ENCODE results near the gene ATP6V1G2. TPM values are rescaled to one million over a fixed set of nuclear protein-coding genes. Genes with fewer than 3 reads are reported as not detected.

The ATP6V1G2 gene
- total RNA-seq, 1 donor from 2014 or later: 6.8 TPM

DNA sequence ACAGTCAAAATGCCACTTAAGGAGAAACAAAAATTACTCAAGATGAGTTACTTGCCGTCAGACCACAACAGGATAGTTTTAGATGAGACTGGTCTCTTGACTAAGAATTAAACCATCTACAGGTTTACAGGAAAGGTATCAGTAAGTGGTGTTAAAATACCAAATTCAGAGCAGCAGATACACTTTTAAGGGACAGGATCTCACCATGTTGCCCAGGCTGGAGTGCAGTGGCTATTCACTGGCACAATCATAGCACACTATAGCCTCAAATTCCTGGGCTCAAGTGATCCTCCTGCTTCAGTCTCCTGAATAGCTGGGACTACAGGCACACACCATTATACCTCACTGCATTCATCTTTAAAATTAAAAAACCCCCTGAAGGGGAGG lies 13.0 kb downstream of the ATP6V1G2 start:
- DNase-seq (ENCODE audit: low spot score): no peak
- peaks cover 4% of the 10 kb centered on the region for H3K4me1 Mint-ChIP-seq
- H3K4me3 Mint-ChIP-seq: no peak overlapping the region
- peaks cover 61% of the 10 kb centered on the region for H3K36me3 Mint-ChIP-seq
- H3K4me3 ChIP-seq: no peak overlapping the region
- peaks cover 98% of the 10 kb centered on the region for H4K20me1 ChIP-seq (ENCODE audit: low read depth)
- no peak overlapping the region for H3K9ac ChIP-seq
- peak overlapping the region; percentile 74 for H3K27ac ChIP-seq
- no peaks in the 10 kb centered on the region for H3K9me3 ChIP-seq (ENCODE audit: low read depth)
- no peaks in the 10 kb centered on the region for H3K27me3 ChIP-seq
- H2AFZ ChIP-seq (replicated peaks): no peak overlapping the region
- H3K36me3 ChIP-seq: peaks cover 36% of the 10 kb centered on the region
- H3K27ac Mint-ChIP-seq: no peak overlapping the region
- peaks cover 4% of the 10 kb centered on the region for H3K27me3 Mint-ChIP-seq (ENCODE audit: insufficient read depth, low read depth)
- H3K79me2 ChIP-seq (ENCODE audit: low read depth): peaks cover 62% of the 10 kb centered on the region
- peaks cover 86% of the 10 kb centered on the region for H3F3A ChIP-seq (ENCODE audit: low read depth)
- H3K4me1 ChIP-seq: no peaks in the 10 kb centered on the region
- H3K4me2 ChIP-seq: no peak overlapping the region
- no peaks in the 10 kb centered on the region for H3K9me3 Mint-ChIP-seq
- TF ChIP-seq, protein P1, sequence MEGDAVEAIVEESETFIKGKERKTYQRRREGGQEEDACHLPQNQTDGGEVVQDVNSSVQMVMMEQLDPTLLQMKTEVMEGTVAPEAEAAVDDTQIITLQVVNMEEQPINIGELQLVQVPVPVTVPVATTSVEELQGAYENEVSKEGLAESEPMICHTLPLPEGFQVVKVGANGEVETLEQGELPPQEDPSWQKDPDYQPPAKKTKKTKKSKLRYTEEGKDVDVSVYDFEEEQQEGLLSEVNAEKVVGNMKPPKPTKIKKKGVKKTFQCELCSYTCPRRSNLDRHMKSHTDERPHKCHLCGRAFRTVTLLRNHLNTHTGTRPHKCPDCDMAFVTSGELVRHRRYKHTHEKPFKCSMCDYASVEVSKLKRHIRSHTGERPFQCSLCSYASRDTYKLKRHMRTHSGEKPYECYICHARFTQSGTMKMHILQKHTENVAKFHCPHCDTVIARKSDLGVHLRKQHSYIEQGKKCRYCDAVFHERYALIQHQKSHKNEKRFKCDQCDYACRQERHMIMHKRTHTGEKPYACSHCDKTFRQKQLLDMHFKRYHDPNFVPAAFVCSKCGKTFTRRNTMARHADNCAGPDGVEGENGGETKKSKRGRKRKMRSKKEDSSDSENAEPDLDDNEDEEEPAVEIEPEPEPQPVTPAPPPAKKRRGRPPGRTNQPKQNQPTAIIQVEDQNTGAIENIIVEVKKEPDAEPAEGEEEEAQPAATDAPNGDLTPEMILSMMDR (IDR thresholded peaks at IDR 0.05): no peak
- TF ChIP-seq EZH2 (IDR thresholded peaks at IDR 0.05): no peak
- no peak for TF ChIP-seq EZH2phosphoT487 (IDR thresholded peaks at IDR 0.05)

DNA sequence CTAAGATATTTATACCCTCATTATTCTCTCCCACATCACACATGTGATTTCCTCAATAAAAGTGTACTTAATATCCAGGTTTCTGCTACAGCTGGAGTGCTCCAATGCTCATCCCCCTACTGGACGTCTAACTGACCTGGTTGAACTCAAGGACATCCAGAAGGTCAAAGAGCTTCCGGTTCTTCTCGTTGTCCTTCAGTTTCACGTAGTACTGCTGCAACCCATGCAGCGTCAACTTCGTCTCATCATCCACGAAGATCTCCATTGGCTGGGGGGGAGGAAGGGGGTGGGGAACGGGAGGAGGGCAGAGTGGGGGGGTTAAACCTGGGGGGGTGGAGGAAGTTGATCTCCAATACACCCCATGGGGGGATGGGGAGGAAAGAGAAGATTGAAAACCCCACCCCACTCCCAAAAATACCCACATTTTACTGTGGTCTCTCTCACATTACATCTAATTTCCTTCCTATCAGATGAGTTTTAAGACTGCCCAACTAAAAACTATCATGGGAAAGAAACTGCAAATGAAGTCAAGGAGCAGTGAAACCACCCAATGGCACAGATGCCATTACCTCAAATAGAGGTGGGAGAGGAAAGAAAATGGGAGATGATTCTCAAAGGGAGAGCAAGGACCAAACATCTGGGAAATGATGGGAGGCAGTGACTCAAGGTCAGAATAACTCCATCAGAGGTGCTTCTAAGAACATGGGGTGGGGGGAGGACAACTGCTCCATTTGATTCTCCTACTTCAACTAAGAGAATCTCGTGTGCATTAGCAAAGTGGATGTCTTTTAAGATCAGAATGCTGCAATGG lies 13.6 kb downstream of the ATP6V1G2 start:
- Histone ChIP-seq H3K4me1 (no peaks in the 10 kb centered on the region), H3K9ac (no peak overlapping the region), H3K79me2 (ENCODE audit: low read depth) (peaks cover 56% of the 10 kb centered on the region), H3K27ac (peak overlapping the region; percentile 74), H3K36me3 (peaks cover 34% of the 10 kb centered on the region), H3K4me3 (no peak overlapping the region), H3K27me3 (no peaks in the 10 kb centered on the region), H2AFZ (replicated peaks) (no peak overlapping the region), H3K4me2 (no peak overlapping the region), H3K9me3 (ENCODE audit: low read depth) (no peaks in the 10 kb centered on the region), H3F3A (ENCODE audit: low read depth) (peaks cover 90% of the 10 kb centered on the region), H4K20me1 (ENCODE audit: low read depth) (peaks cover 96% of the 10 kb centered on the region)
- no peak overlapping the region for H3K4me3 Mint-ChIP-seq
- no peak overlapping the region for H3K27ac Mint-ChIP-seq
- DNase-seq (ENCODE audit: low spot score): no peak
- H3K9me3 Mint-ChIP-seq: no peaks in the 10 kb centered on the region
- peaks cover 4% of the 10 kb centered on the region for H3K4me1 Mint-ChIP-seq
- peaks cover 6% of the 10 kb centered on the region for H3K27me3 Mint-ChIP-seq (ENCODE audit: insufficient read depth, low read depth)
- peaks cover 60% of the 10 kb centered on the region for H3K36me3 Mint-ChIP-seq
- TF ChIP-seq, protein P1 (IDR thresholded peaks at IDR 0.05): no peak
- TF ChIP-seq EZH2 (IDR thresholded peaks at IDR 0.05): no peak
- TF ChIP-seq EZH2phosphoT487 (IDR thresholded peaks at IDR 0.05): no peak

DNA sequence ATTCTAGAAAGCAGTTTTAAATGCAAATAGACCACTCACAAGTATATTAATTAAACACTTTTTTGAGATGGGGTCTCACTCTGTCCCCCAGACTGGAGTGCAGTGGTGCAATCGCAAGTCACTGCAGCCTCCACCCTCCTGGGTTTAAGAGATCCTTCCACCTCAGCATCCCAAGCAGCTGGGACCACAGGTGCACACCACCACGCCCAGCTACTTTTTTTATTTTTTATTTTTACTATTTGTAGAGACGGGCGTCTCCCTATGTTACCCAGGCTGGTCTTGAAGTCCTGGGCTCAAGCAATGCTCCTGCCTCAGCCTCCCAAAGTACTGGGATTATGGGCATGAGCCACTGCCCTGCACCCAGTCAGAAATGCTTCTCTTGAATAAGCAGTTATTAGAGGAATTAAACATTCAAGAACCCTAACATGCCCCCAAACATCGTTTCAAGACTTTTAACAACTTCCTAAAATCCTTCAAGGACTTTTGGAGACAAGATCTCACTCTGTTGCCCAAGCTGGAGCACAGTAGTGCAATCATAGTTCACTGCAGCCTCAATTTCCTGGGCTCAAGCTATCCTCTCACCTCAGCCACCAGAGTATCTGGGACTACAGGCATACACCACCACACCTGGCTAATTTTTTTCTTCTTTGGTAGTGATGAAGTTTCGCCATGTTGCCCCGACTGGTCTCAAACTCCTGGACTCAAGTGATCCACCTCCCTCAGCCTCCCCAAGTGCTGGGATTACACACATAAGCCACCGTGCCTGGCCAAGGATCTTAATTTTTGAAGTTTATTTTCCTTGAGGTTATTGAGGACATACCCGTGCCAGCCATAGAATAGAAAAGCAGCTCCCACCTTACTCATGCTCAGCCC lies 14.4 kb downstream of the ATP6V1G2 start:
- Histone ChIP-seq H2AFZ (replicated peaks) (no peak overlapping the region), H4K20me1 (ENCODE audit: low read depth) (peaks cover 88% of the 10 kb centered on the region), H3K4me1 (no peaks in the 10 kb centered on the region), H3K79me2 (ENCODE audit: low read depth) (peaks cover 48% of the 10 kb centered on the region), H3K9me3 (ENCODE audit: low read depth) (no peaks in the 10 kb centered on the region), H3K9ac (no peak overlapping the region), H3K27ac (no peak overlapping the region), H3K27me3 (no peaks in the 10 kb centered on the region), H3K4me2 (no peak overlapping the region), H3F3A (ENCODE audit: low read depth) (peaks cover 86% of the 10 kb centered on the region), H3K4me3 (no peak overlapping the region), H3K36me3 (peaks cover 31% of the 10 kb centered on the region)
- Mint-ChIP-seq H3K27me3 (ENCODE audit: insufficient read depth, low read depth) (peaks cover 6% of the 10 kb centered on the region), H3K36me3 (peaks cover 56% of the 10 kb centered on the region), H3K27ac (no peak overlapping the region), H3K4me1 (peaks cover 4% of the 10 kb centered on the region), H3K9me3 (no peaks in the 10 kb centered on the region), H3K4me3 (no peak overlapping the region)
- no peak for TF ChIP-seq EZH2phosphoT487 (IDR thresholded peaks at IDR 0.05)
- no peak for TF ChIP-seq EZH2 (IDR thresholded peaks at IDR 0.05)
- no peak for DNase-seq (ENCODE audit: low spot score)

Data from neural progenitor cell (in vitro differentiated cells).